ENCODE measurements around the gene MGAT3.

Gene MGAT3

GRCh38 chr22:39431821-39432251 is 25.0 kb upstream of the MGAT3 start:
- DNase-seq (ENCODE audit: low read depth), result no peak
- no peak for TF ChIP-seq CTCF (IDR thresholded peaks at IDR 0.05; ENCODE audit: low read depth, low read length, missing control alignments)
- in situ Hi-C loops (cut with HindIII; ENCODE audit: low sequenced_read_pairs), result no loop called here
- H3K4me3 ChIP-seq (ENCODE audit: low read depth, low read length), result no peak overlapping the region

DNA sequence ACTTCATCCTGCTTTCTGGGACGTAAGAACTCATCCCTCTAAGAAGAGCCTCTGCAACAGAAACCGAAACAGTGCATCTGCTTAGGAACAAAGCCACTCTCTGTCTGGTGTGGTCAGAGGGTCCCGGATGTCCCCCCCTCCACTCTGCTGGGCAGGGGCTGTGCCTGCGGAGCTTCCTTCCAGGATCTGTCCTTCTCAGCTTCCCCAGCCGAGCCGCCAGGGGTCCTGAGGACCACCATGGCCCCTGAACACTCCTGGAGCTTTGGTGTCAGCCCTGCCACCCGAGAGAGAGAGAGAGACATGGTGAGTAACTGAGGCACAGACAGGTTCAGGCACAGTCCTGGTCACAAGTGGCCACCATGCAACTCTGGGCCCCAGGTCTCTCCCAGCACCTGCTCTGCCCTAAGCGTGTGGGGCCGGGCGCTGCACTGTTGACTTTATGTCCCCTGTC is 24.4 kb upstream of the MGAT3 start:
- no peak for TF ChIP-seq CTCF (IDR thresholded peaks at IDR 0.05; ENCODE audit: low read depth, low read length, missing control alignments)
- in situ Hi-C loops (cut with HindIII; ENCODE audit: low sequenced_read_pairs), result no loop called here
- no peak for DNase-seq (ENCODE audit: low read depth)
- H3K4me3 ChIP-seq (ENCODE audit: low read depth, low read length), result no peak overlapping the region

DNA sequence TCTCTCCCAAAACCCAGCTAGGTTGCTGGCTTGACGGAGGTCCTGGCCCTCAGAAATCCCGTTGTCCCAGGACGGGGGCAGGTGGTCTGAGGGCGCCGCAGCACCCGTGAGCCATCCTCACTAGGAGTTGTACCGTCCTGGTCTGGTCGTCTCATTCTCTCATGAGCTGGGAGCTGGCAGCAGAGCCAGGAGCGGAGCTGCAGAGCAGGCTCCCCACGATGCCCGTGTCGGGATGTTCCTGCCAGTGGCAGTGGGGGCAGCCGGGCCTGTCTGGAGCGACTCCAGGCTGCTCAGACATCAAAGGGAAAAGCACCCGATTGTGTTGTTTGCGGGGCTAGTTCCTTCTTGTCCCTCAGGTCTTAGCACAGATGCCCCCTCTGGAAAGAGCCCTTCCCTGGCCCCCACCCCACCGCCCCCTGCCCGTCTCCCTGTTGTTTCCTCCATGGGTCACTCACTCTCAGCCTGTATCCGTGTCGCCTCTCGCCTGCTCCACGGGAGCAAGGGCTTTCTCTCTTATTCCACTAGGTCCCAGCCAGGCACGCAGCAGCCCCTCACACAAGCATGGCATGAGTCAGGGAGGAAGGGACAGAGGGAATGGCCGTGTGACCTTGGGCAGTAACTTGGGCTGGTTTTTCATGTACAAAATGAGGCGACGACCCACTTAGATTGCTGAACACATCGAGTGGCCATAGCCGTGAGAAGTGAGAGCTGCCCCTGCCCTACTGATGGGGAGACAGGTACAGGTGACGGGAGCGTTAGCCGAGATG is 23.2 kb upstream of the MGAT3 start:
- H3K4me3 ChIP-seq (ENCODE audit: low read depth, low read length), result no peak overlapping the region
- TF ChIP-seq CTCF (IDR thresholded peaks at IDR 0.05; ENCODE audit: low read depth, low read length, missing control alignments), result no peak
- DNase-seq (ENCODE audit: low read depth), result no peak
- in situ Hi-C loops (cut with HindIII; ENCODE audit: low sequenced_read_pairs), result no loop called here

DNA sequence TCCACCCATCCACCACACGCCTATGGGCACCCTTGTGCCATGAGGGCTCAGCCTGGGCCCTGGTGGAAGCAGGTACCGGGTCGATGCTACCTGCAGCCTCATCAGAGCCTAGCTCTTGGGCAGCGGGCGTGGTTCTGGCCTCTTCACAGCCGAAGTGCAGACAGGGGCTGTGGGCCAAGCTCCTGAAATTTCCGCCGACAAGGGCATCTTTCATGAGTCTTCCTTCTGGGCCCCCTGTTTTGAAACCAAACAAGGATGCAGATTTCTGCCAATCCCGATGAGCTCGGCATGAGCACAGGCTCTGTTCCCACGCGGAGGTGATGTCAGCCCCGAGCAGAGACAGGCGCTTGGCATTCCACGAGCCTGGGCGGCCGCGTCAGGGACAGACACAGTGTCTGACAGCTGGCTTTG is 22.6 kb upstream of the MGAT3 start:
- DNase-seq (ENCODE audit: low read depth), result no peak
- no peak overlapping the region for H3K4me3 ChIP-seq (ENCODE audit: low read depth, low read length)
- in situ Hi-C loops (cut with HindIII; ENCODE audit: low sequenced_read_pairs), result no loop called here
- no peak for TF ChIP-seq CTCF (IDR thresholded peaks at IDR 0.05; ENCODE audit: low read depth, low read length, missing control alignments)

DNA sequence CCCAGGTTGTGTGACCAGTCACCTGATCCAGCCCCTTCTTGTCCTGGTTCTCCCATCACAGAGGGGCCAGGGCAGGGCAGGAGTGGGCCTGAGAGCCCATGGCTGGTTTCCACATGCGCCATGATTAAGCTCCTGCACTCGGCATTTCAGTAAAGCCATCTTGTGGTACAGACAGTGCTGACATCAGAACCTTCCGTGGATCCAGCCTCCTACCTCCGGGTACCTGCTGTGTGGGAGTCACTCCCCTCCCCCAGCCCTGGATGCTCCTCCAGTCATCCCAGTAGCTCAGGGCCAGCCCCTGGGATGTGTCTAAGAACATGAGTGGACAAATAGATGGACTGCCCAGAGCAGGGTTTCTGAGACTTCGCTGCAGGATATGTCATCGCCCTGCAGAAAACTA is 22.1 kb upstream of the MGAT3 start:
- in situ Hi-C loops (cut with HindIII; ENCODE audit: low sequenced_read_pairs), result no loop called here
- H3K4me3 ChIP-seq (ENCODE audit: low read depth, low read length), result no peak overlapping the region
- no peak for DNase-seq (ENCODE audit: low read depth)
- TF ChIP-seq CTCF (IDR thresholded peaks at IDR 0.05; ENCODE audit: low read depth, low read length, missing control alignments), result no peak

DNA sequence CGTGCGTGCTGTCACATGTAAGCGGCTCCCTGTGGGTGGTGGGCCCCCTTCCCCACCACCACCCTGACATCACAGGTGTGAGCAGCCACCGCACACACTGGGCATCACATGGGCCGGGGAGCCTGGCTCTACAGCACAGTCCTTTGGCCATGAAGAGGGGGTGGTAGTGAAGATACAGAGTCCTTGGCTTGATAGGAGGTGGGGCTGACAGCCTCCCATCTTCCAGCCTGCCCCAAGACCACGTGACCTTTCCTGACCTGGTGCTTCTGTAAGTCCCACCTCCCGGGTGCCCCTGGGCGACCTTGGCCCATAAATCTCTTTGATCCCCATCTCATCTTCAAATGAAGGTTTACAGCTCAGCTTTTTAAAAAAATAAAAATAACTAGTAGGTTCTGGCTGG is 21.2 kb upstream of the MGAT3 start:
- no peak overlapping the region for H3K4me3 ChIP-seq (ENCODE audit: low read depth, low read length)
- no peak for DNase-seq (ENCODE audit: low read depth)
- in situ Hi-C loops (cut with HindIII; ENCODE audit: low sequenced_read_pairs), result no loop called here
- no peak for TF ChIP-seq CTCF (IDR thresholded peaks at IDR 0.05; ENCODE audit: low read depth, low read length, missing control alignments)

Data from astrocyte of the cerebellum (primary cell).